ENCODE results near the gene IMPDH2.
A peak's percentile ranks its signal among the peaks of the same experiment; 100 is the strongest.

Gene IMPDH2

GRCh38 chr3:49018707-49019006, 10.5 kb downstream of the IMPDH2 start:
- DNase-seq (ENCODE audit: low read depth) = no peak
- peak overlapping the region; percentile 91 for H3K4me3 ChIP-seq (ENCODE audit: low read depth, low read length)
- no peak for TF ChIP-seq CTCF (IDR thresholded peaks at IDR 0.05; ENCODE audit: low read depth, low read length, missing control alignments)
- in situ Hi-C loops (cut with HindIII; ENCODE audit: low sequenced_read_pairs) = no loop called here

GRCh38 chr3:49017971-49018706, 11.1 kb downstream of the IMPDH2 start, which contains the start of gene DALRD3:
Gene DALRD3 (minus strand): TSS chr3:49018580. CDS start chr3:49018564, 16 bp downstream.
- TF ChIP-seq CTCF (IDR thresholded peaks at IDR 0.05; ENCODE audit: low read depth, low read length, missing control alignments) = no peak
- in situ Hi-C loops (cut with HindIII; ENCODE audit: low sequenced_read_pairs) = no loop called here
- no peak for DNase-seq (ENCODE audit: low read depth)
- peak within 1 kb of the TSS; percentile 91 for H3K4me3 ChIP-seq (ENCODE audit: low read depth, low read length)

GRCh38 chr3:49017229-49017970, 11.8 kb downstream of the IMPDH2 start:
- TF ChIP-seq CTCF (IDR thresholded peaks at IDR 0.05; ENCODE audit: low read depth, low read length, missing control alignments) = no peak
- no peak for DNase-seq (ENCODE audit: low read depth)
- peak overlapping the region; percentile 91 for H3K4me3 ChIP-seq (ENCODE audit: low read depth, low read length)
- in situ Hi-C loops (cut with HindIII; ENCODE audit: low sequenced_read_pairs) = no loop called here

GRCh38 chr3:49016414-49017228, 12.6 kb downstream of the IMPDH2 start:
- no peak overlapping the region for H3K4me3 ChIP-seq (ENCODE audit: low read depth, low read length)
- no peak for DNase-seq (ENCODE audit: low read depth)
- in situ Hi-C loops (cut with HindIII; ENCODE audit: low sequenced_read_pairs) = no loop called here

GRCh38 chr3:49015765-49016164, 13.4 kb downstream of the IMPDH2 start:
- DNase-seq (ENCODE audit: low read depth) = no peak
- in situ Hi-C loops (cut with HindIII; ENCODE audit: low sequenced_read_pairs) = no loop called here
- no peak for TF ChIP-seq CTCF (IDR thresholded peaks at IDR 0.05; ENCODE audit: low read depth, low read length, missing control alignments)
- H3K4me3 ChIP-seq (ENCODE audit: low read depth, low read length) = no peak overlapping the region

More at GRCh38 chr3:49016414-49017228, 12.6 kb downstream of the IMPDH2 start:
- no peak for TF ChIP-seq CTCF (IDR thresholded peaks at IDR 0.05; ENCODE audit: low read depth, low read length, missing control alignments)

GRCh38 chr3:49015072-49015471, 14.1 kb downstream of the IMPDH2 start:
- in situ Hi-C loops (cut with HindIII; ENCODE audit: low sequenced_read_pairs) = no loop called here
- TF ChIP-seq CTCF (IDR thresholded peaks at IDR 0.05; ENCODE audit: low read depth, low read length, missing control alignments) = no peak
- H3K4me3 ChIP-seq (ENCODE audit: low read depth, low read length) = no peak overlapping the region
- no peak for DNase-seq (ENCODE audit: low read depth)
